IPS DF 4.7 (cell line): ENCODE data around the gene NDUFC1.
"Not testable (repeated sequence)": the region's sequence is repeated elsewhere in the genome, so short reads cannot be mapped to it uniquely, and the experiment has no call there.

Source experiments
- DNase-seq: peaks from one replicate; pipeline ENCODE4 v3.0.0-alpha.2; 2013; ENCODE audit warnings: low spot score; ENCODE audit errors: extremely low read depth

The NDUFC1 gene

GRCh38 chr4:139299536-139299935 is 2.7 kb downstream of the NDUFC1 start:
- no peak for DNase-seq

- no peak for DNase-seq
Measured at GRCh38 chr4:139297001-139297410, 5.3 kb downstream of the NDUFC1 start.

- DNase-seq = no peak
Measured at GRCh38 chr4:139295942-139296299, 6.4 kb downstream of the NDUFC1 start.

GRCh38 chr4:139295206-139295941 is 6.9 kb downstream of the NDUFC1 start:
- no peak for DNase-seq

GRCh38 chr4:139286186-139286698 is 16.0 kb downstream of the NDUFC1 start:
- DNase-seq = no peak

GRCh38 chr4:139282721-139283075 is 19.6 kb downstream of the NDUFC1 start:
- no peak for DNase-seq

- no peak for DNase-seq
Measured at GRCh38 chr4:139282065-139282720, 20.1 kb downstream of the NDUFC1 start.

GRCh38 chr4:139279760-139280620 is 22.3 kb downstream of the NDUFC1 start, which contains the start of gene MGARP:
TSS of gene MGARP (minus strand) at chr4:139280225. CDS start at chr4:139280158, 67 bp downstream.
- no peak for DNase-seq

- no peak for DNase-seq
Measured at GRCh38 chr4:139278912-139279759, 23.1 kb downstream of the NDUFC1 start.

GRCh38 chr4:139278485-139278884 is 23.8 kb downstream of the NDUFC1 start:
- DNase-seq = no peak

- DNase-seq = no peak
Measured at GRCh38 chr4:139275281-139275735, 27.0 kb downstream of the NDUFC1 start.

GRCh38 chr4:139274790-139275189 is 27.5 kb downstream of the NDUFC1 start:
- DNase-seq = no peak

- DNase-seq = no peak
Measured at GRCh38 chr4:139273835-139274234, 28.4 kb downstream of the NDUFC1 start.

- DNase-seq = no peak
Measured at GRCh38 chr4:139267301-139267700, 35.0 kb downstream of the NDUFC1 start.

GRCh38 chr4:139266583-139267257 is 35.6 kb downstream of the NDUFC1 start:
- no peak for DNase-seq

GRCh38 chr4:139266208-139266582 is 36.1 kb downstream of the NDUFC1 start:
- no peak for DNase-seq

- DNase-seq = no peak
Measured at GRCh38 chr4:139265654-139266053, 36.6 kb downstream of the NDUFC1 start.

GRCh38 chr4:139256349-139256748 is 45.9 kb downstream of the NDUFC1 start:
- DNase-seq = no peak

- DNase-seq = not testable (repeated sequence)
Measured at GRCh38 chr4:139255581-139255980, 46.7 kb downstream of the NDUFC1 start.

- DNase-seq = no peak
Measured at GRCh38 chr4:139253713-139254112, 48.6 kb downstream of the NDUFC1 start.
